Adrenal gland (tissue), 5 donors: Measurements from ENCODE around the gene ARIH2.

Source experiments
- CTCF ChIP-seq, 6 experiments: fragments of 450-650 bp in 4 of 6; fragments of 200-600 bp in 2 of 6; sonication (generic) in 1 of 6; IDR thresholded peaks; 1 replicate in 5 of 6; 2 replicates in 1 of 6; pipeline versions ENCODE4 v1.5.1 to v1.8.0; 2016 to 2021; ENCODE audit warnings: antibody characterized with exemption in 6 of 6, mild to moderate bottlenecking in 2 of 6, moderate library complexity in 1 of 6
- POLR2A ChIP-seq, 2 donors: fragments of 450-650 bp; IDR thresholded peaks; one replicate each; pipeline ENCODE4 v1.6.1; 2017; ENCODE audit warnings: antibody characterized with exemption in 2 of 2, mild to moderate bottlenecking in 2 of 2, moderate library complexity in 1 of 2
- donor health status: DM: no; HTN: no; CAD: no.

DNA sequence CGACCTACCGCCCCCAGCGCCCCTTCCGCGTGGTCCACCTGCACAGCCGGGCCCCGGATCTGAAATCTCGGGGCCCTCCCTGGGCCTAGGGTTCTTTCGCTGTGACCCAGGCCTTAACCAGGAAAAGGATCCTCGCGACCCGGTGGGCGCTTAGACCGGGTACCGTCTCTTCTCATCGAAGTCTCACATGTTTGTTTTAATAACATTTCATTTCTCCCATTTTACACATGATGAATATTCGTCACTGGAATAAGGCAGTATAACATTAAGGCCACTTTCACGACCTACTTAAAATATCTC, 100.0 kb downstream of the ARIH2 start:
- TF ChIP-seq CTCF (IDR thresholded peaks at IDR 0.05) (no peak), POLR2A (IDR thresholded peaks at IDR 0.05) (no peak)
